Neural crest cell (in vitro differentiated cells): ENCODE measurements around the gene CWC27. TPM values are rescaled to one million over a fixed set of nuclear protein-coding genes. Genes with fewer than 3 reads are reported as not detected.
A peak's percentile ranks its signal among the peaks of the same experiment; 100 is the strongest.

ENCODE experiments used
- DNase-seq: peaks from one replicate; pipeline ENCODE4 v3.0.0; 2021; ENCODE audit warnings: low read depth, mixed read lengths, low spot score
- H3K27ac Mint-ChIP-seq: one replicate; pipeline ENCODE4 v1.8.0; 2021; ENCODE audit warnings: mild to moderate bottlenecking, mixed read lengths; ENCODE audit not compliant: unreplicated experiment
- H3K27me3 Mint-ChIP-seq: 2 replicates; pipeline ENCODE4 v1.8.0; 2021; ENCODE audit warnings: low read depth, mild to moderate bottlenecking, mixed read lengths
- H3K36me3 Mint-ChIP-seq: 2 replicates; pipeline ENCODE4 v1.8.0; 2021; ENCODE audit warnings: low read depth, mild to moderate bottlenecking, mixed read lengths
- H3K4me1 Mint-ChIP-seq: 2 replicates; pipeline ENCODE4 v1.8.0; 2021; ENCODE audit warnings: mixed read lengths
- H3K4me3 Mint-ChIP-seq: one replicate; pipeline ENCODE4 v1.8.0; 2021; ENCODE audit warnings: mild to moderate bottlenecking, mixed read lengths
- H3K9me3 Mint-ChIP-seq: 2 replicates; pipeline ENCODE4 v1.8.0; 2021; ENCODE audit warnings: mixed read lengths
- CTCF ChIP-seq: fragments of 200-600 bp; sonication (generic); conservative IDR thresholded peaks from 2 replicates; pipeline ENCODE4 v1.5.0; 2021; ENCODE audit warnings: antibody characterized with exemption, mild to moderate bottlenecking
- total RNA-seq: library from RNA; stranded (reverse); gene quantifications from 2 replicates; pipeline ENCODE4 v1.2.1, GENCODE V29; 2021

Gene CWC27
- total RNA-seq, 1 donor from 2014 or later, result 29.4 TPM

DNA sequence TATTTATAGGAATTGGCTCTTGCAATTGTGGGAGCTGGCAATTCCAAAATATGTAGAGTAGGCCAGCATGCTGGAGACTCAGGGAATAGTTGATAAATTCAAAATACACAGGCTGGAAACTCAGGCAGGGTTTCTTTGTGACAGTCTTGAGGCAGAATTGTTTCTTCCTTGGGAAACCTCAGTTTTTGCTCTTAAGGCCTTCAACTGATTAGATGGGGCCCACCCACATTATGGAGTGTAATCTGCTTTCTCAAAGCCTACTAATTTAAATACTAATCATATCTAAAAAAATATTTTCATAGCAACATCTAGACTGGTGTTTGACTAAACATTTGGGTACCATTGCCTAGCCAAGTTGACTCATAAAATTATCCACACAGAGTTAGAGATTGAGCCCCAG is 27.6 kb downstream of the CWC27 start:
- DNase-seq, result no peak
- no peaks in the 10 kb centered on the region for H3K9me3 Mint-ChIP-seq
- no peak overlapping the region for H3K4me3 Mint-ChIP-seq
- H3K4me1 Mint-ChIP-seq, result no peaks in the 10 kb centered on the region
- no peaks in the 10 kb centered on the region for H3K36me3 Mint-ChIP-seq
- no peaks in the 10 kb centered on the region for H3K27me3 Mint-ChIP-seq
- no peak for TF ChIP-seq CTCF
- no peak overlapping the region for H3K27ac Mint-ChIP-seq

DNA sequence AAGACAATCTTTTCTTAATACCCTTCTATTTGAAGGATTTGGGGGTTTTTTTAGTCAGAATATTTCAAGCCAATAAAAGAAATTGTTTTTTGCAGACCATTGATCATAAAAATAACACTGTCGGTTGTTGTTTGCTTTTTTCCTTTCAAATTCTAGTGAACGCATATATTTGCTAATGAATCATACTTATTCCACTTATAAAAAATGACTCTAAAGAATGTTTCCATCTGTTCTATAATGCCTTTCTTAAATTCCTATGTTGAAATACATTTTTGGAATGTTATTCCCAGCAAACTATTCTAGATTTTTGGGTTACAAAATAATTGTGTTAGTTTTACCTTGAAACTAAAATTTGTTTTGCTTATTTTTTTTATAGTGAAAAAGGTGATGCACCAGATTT is 32.2 kb downstream of the CWC27 start:
- H3K27me3 Mint-ChIP-seq, result no peaks in the 10 kb centered on the region
- H3K4me1 Mint-ChIP-seq, result no peaks in the 10 kb centered on the region
- H3K27ac Mint-ChIP-seq, result no peak overlapping the region
- no peaks in the 10 kb centered on the region for H3K36me3 Mint-ChIP-seq
- no peak for TF ChIP-seq CTCF
- no peak for DNase-seq
- no peak overlapping the region for H3K4me3 Mint-ChIP-seq
- no peaks in the 10 kb centered on the region for H3K9me3 Mint-ChIP-seq

GRCh38 chr5:64806537-64806936 is 37.8 kb downstream of the CWC27 start:
- no peak overlapping the region for H3K27ac Mint-ChIP-seq
- no peak for DNase-seq
- no peaks in the 10 kb centered on the region for H3K27me3 Mint-ChIP-seq
- H3K4me1 Mint-ChIP-seq, result no peaks in the 10 kb centered on the region
- no peaks in the 10 kb centered on the region for H3K36me3 Mint-ChIP-seq
- H3K9me3 Mint-ChIP-seq, result no peaks in the 10 kb centered on the region
- TF ChIP-seq CTCF, result no peak
- no peak overlapping the region for H3K4me3 Mint-ChIP-seq

GRCh38 chr5:64807520-64807919 is 38.8 kb downstream of the CWC27 start:
- H3K36me3 Mint-ChIP-seq, result no peaks in the 10 kb centered on the region
- TF ChIP-seq CTCF, result no peak
- H3K27ac Mint-ChIP-seq, result no peak overlapping the region
- H3K9me3 Mint-ChIP-seq, result no peaks in the 10 kb centered on the region
- no peaks in the 10 kb centered on the region for H3K27me3 Mint-ChIP-seq
- no peaks in the 10 kb centered on the region for H3K4me1 Mint-ChIP-seq
- H3K4me3 Mint-ChIP-seq, result no peak overlapping the region
- DNase-seq, result no peak

DNA sequence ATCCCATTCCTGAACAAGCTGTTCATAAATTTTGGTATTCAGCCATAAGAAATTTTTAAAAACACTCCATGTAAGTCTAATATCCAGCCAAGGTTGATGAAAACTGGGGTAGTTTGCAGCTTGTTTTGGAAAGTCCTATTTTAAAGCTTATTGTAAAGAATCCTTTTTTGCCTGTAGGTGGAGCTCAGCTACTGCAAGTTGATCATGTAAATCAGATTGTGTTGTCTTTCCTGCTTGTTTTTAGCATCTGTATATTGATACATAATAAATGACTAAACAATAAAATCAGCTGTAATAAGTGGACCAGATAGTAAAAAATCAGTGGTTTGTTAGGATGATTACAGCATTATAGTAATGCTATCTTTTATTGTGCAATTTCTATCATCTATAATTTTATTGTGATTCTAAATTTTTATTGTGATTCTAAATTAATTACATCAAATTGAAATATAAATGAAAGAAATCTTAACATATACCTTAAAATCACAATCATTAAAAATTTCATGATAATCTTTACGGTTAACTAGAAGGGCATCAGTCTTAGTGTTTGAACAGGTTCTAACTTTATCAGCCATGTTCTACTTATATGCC is 42.4 kb downstream of the CWC27 start:
- H3K4me3 Mint-ChIP-seq, result no peak overlapping the region
- H3K27ac Mint-ChIP-seq, result no peak overlapping the region
- no peaks in the 10 kb centered on the region for H3K4me1 Mint-ChIP-seq
- no peaks in the 10 kb centered on the region for H3K27me3 Mint-ChIP-seq
- DNase-seq, result no peak
- H3K9me3 Mint-ChIP-seq, result no peaks in the 10 kb centered on the region
- peak; percentile 85 for TF ChIP-seq CTCF
- H3K36me3 Mint-ChIP-seq, result no peaks in the 10 kb centered on the region
